HG02970 (cell line): ENCODE results near the gene GTF3C4.

Experiments
- ATAC-seq: cut with Tn5 transposase; IDR thresholded peaks from one replicate; pipeline ENCODE4 v1.9.1; 2021; ENCODE audit warnings: mild to moderate bottlenecking, moderate library complexity, moderate number of reproducible peaks; ENCODE audit not compliant: unreplicated experiment, low FRiP score

GTF3C4 gene

GRCh38 chr9:132729235-132729890 lies 59.1 kb downstream of the GTF3C4 start:
- no peak for ATAC-seq

- no peak for ATAC-seq
Observed at GRCh38 chr9:132730054-132731033, 60.1 kb downstream of the GTF3C4 start.

GRCh38 chr9:132731230-132731629 lies 61.0 kb downstream of the GTF3C4 start:
- ATAC-seq = no peak

- no peak for ATAC-seq
Observed at GRCh38 chr9:132732326-132733259, 62.3 kb downstream of the GTF3C4 start.

- no peak for ATAC-seq
Observed at GRCh38 chr9:132733260-132733815, 63.1 kb downstream of the GTF3C4 start.

- no peak for ATAC-seq
Observed at GRCh38 chr9:132739710-132740310, 69.5 kb downstream of the GTF3C4 start.

GRCh38 chr9:132740526-132741309 lies 70.5 kb downstream of the GTF3C4 start:
- ATAC-seq = no peak

- ATAC-seq = no peak
Observed at GRCh38 chr9:132742821-132743311, 72.6 kb downstream of the GTF3C4 start.

GRCh38 chr9:132743931-132744479 lies 73.7 kb downstream of the GTF3C4 start:
- no peak for ATAC-seq
